WTC11 (cell line): ENCODE measurements around the gene NLGN1. TPM values are rescaled to one million over a fixed set of nuclear protein-coding genes. Genes with fewer than 3 reads are reported as not detected.

Experiments
- ATAC-seq: fragments of 200-7000 bp; cut with Tn5 transposase; 2 replicates; pipeline ENCODE4 v1.10.0; 2021; ENCODE audit warnings: mild to moderate bottlenecking, moderate library complexity
- CTCF ChIA-PET: fragments of 300-600 bp; sonication (Branson Sonifier 250); formaldehyde crosslinking; loops from one replicate; lab custom pipeline; 2021; ENCODE audit warnings: antibody characterized with exemption; lab: Charles Lee
- POLR2A ChIA-PET: fragments of 350-600 bp; sonication (Branson Sonifier 250); formaldehyde crosslinking; loops from one replicate; lab custom pipeline; 2021; ENCODE audit warnings: antibody characterized with exemption; lab: Charles Lee
- DNase-seq: peaks from one replicate; pipeline ENCODE4 v3.0.0; 2021; ENCODE audit warnings: low spot score
- H3K27ac Mint-ChIP-seq: 2 replicates; pipeline ENCODE4 v1.8.0; 2021; ENCODE audit warnings: mixed read lengths
- H3K27me3 Mint-ChIP-seq: 2 replicates; pipeline ENCODE4 v1.8.0; 2021; ENCODE audit warnings: low read depth, mild to moderate bottlenecking, moderate library complexity, mixed read lengths
- H3K36me3 Mint-ChIP-seq: 2 replicates; pipeline ENCODE4 v1.8.0; 2021; ENCODE audit warnings: mixed read lengths
- H3K4me1 Mint-ChIP-seq: 2 replicates; pipeline ENCODE4 v1.8.0; 2022; ENCODE audit warnings: mixed read lengths
- H3K4me3 Mint-ChIP-seq: 2 replicates; pipeline ENCODE4 v1.8.0; 2021; ENCODE audit warnings: mild to moderate bottlenecking, moderate library complexity, mixed read lengths
- H3K9me3 Mint-ChIP-seq: 2 replicates; pipeline ENCODE4 v1.8.0; 2021; ENCODE audit warnings: mixed read lengths
- CREB1 ChIP-seq: sonication (generic); formaldehyde crosslinking; IDR thresholded peaks from 2 replicates; pipeline ENCODE4 v1.8.0; 2023; ENCODE audit warnings: mild to moderate bottlenecking, missing genetic modification reagents
- EMX1 ChIP-seq: fragments of 250-450 bp; sonication (Bioruptor Pico); IDR thresholded peaks from 2 replicates; pipeline ENCODE4 v1.8.0; 2021; ENCODE audit warnings: mild to moderate bottlenecking
- FOXJ3 ChIP-seq: sonication (generic); formaldehyde crosslinking; IDR thresholded peaks from 2 replicates; pipeline ENCODE4 v1.9.0; 2021; ENCODE audit warnings: missing genetic modification reagents, mild to moderate bottlenecking, borderline replicate concordance
- FOXP1 ChIP-seq: sonication (generic); formaldehyde crosslinking; IDR thresholded peaks from 2 replicates; pipeline ENCODE4 v1.8.0; 2022; ENCODE audit warnings: missing genetic modification reagents, mild to moderate bottlenecking, moderate library complexity, borderline replicate concordance
- GRHL2 ChIP-seq: fragments of 250-450 bp; sonication (Bioruptor Pico); IDR thresholded peaks from 2 replicates; pipeline ENCODE4 v1.8.0; 2022; ENCODE audit warnings: mild to moderate bottlenecking, moderate library complexity; ENCODE audit not compliant: insufficient replicate concordance, severe bottlenecking
- HMGA2 ChIP-seq: fragments of 250-450 bp; sonication (Bioruptor Pico); IDR thresholded peaks from 2 replicates; pipeline ENCODE4 v1.4.0; 2021; ENCODE audit warnings: mild to moderate bottlenecking, moderate library complexity
- KAT7 ChIP-seq: sonication (generic); formaldehyde crosslinking; IDR thresholded peaks from 2 replicates; pipeline ENCODE4 v1.8.1; 2023; ENCODE audit warnings: missing genetic modification reagents, mild to moderate bottlenecking, borderline replicate concordance
- NFATC4 ChIP-seq: fragments of 250-450 bp; sonication (Bioruptor Pico); IDR thresholded peaks from 2 replicates; pipeline ENCODE4 v1.9.0; 2021; ENCODE audit warnings: mild to moderate bottlenecking
- RELA ChIP-seq: sonication (generic); formaldehyde crosslinking; IDR thresholded peaks from 2 replicates; pipeline ENCODE4 v1.8.1; 2022; ENCODE audit warnings: missing genetic modification reagents, mild to moderate bottlenecking, borderline replicate concordance
- SMAD3 ChIP-seq: sonication (generic); formaldehyde crosslinking; IDR thresholded peaks from 2 replicates; pipeline ENCODE4 v1.8.0; 2022; ENCODE audit warnings: missing genetic modification reagents, mild to moderate bottlenecking, borderline replicate concordance
- SMAD4 ChIP-seq: sonication (generic); formaldehyde crosslinking; IDR thresholded peaks from 2 replicates; pipeline ENCODE4 v1.8.0; 2022; ENCODE audit warnings: mild to moderate bottlenecking, missing genetic modification reagents
- total RNA-seq: library from RNA; stranded (reverse); gene quantifications from 3 replicates; pipeline ENCODE4 v1.2.3, GENCODE V29; 2021
- TF ChIP-seq, protein P1 (sequence below): fragments of 250-450 bp; sonication (Bioruptor Pico); IDR thresholded peaks from 2 replicates; pipeline ENCODE4 v1.9.0; 2021; ENCODE audit warnings: mild to moderate bottlenecking
- TF ChIP-seq, protein P2 (sequence below): sonication (generic); formaldehyde crosslinking; IDR thresholded peaks from 2 replicates; pipeline ENCODE4 v1.8.1; 2023; ENCODE audit warnings: mild to moderate bottlenecking, missing genetic modification reagents
- TF ChIP-seq, protein P3 (sequence below): sonication (generic); formaldehyde crosslinking; IDR thresholded peaks from 2 replicates; pipeline ENCODE4 v1.8.1; 2023; ENCODE audit warnings: mild to moderate bottlenecking, moderate library complexity, missing genetic modification reagents
- TF ChIP-seq, protein P4 (sequence below): sonication (generic); formaldehyde crosslinking; IDR thresholded peaks from 2 replicates; pipeline ENCODE4 v1.8.0; 2022; ENCODE audit warnings: mild to moderate bottlenecking, missing genetic modification reagents
- TF ChIP-seq, protein P5 (sequence below): sonication (generic); formaldehyde crosslinking; IDR thresholded peaks from 2 replicates; pipeline ENCODE4 v1.8.0; 2023; ENCODE audit warnings: missing genetic modification reagents, mild to moderate bottlenecking, borderline replicate concordance

The NLGN1 gene
- total RNA-seq, 1 experiment from 2014 or later = 12.4 TPM

DNA sequence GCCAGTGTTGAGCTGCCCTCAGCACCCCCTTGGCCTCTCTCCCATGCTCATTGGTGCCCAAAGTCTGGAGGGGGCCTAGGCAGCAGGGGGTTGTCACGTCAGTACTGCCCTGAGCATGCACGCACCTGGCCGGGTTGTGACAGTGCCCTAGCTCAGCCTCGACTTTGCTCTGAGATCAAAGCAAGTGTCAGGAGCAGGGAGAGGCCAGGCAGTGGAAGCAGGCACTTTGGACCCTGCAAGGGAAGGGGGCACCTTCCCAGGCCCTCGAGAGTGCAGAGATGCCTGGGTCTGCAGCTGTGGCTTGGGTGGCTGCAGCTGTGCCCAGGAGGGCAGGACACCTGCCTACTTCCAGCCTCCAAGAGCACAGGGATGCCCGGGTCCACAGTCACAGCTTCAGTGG lies 561.3 kb downstream of the NLGN1 start (continued):
- TF ChIP-seq, protein P1, sequence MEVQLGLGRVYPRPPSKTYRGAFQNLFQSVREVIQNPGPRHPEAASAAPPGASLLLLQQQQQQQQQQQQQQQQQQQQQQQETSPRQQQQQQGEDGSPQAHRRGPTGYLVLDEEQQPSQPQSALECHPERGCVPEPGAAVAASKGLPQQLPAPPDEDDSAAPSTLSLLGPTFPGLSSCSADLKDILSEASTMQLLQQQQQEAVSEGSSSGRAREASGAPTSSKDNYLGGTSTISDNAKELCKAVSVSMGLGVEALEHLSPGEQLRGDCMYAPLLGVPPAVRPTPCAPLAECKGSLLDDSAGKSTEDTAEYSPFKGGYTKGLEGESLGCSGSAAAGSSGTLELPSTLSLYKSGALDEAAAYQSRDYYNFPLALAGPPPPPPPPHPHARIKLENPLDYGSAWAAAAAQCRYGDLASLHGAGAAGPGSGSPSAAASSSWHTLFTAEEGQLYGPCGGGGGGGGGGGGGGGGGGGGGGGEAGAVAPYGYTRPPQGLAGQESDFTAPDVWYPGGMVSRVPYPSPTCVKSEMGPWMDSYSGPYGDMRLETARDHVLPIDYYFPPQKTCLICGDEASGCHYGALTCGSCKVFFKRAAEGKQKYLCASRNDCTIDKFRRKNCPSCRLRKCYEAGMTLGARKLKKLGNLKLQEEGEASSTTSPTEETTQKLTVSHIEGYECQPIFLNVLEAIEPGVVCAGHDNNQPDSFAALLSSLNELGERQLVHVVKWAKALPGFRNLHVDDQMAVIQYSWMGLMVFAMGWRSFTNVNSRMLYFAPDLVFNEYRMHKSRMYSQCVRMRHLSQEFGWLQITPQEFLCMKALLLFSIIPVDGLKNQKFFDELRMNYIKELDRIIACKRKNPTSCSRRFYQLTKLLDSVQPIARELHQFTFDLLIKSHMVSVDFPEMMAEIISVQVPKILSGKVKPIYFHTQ = no peak
- TF ChIP-seq CREB1 = no peak
- TF ChIP-seq, protein P2, sequence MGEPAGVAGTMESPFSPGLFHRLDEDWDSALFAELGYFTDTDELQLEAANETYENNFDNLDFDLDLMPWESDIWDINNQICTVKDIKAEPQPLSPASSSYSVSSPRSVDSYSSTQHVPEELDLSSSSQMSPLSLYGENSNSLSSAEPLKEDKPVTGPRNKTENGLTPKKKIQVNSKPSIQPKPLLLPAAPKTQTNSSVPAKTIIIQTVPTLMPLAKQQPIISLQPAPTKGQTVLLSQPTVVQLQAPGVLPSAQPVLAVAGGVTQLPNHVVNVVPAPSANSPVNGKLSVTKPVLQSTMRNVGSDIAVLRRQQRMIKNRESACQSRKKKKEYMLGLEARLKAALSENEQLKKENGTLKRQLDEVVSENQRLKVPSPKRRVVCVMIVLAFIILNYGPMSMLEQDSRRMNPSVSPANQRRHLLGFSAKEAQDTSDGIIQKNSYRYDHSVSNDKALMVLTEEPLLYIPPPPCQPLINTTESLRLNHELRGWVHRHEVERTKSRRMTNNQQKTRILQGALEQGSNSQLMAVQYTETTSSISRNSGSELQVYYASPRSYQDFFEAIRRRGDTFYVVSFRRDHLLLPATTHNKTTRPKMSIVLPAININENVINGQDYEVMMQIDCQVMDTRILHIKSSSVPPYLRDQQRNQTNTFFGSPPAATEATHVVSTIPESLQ (CRISPR knock-in tag) = no peak
- no peak for TF ChIP-seq GRHL2 (CRISPR knock-in tag)
- no peak for TF ChIP-seq KAT7 (CRISPR knock-in tag)
- TF ChIP-seq FOXP1 = no peak
- TF ChIP-seq SMAD3 (CRISPR knock-in tag) = no peak
- no peak for TF ChIP-seq FOXJ3
- TF ChIP-seq RELA (CRISPR knock-in tag) = no peak
- no peak for TF ChIP-seq NFATC4 (CRISPR knock-in tag)

DNA sequence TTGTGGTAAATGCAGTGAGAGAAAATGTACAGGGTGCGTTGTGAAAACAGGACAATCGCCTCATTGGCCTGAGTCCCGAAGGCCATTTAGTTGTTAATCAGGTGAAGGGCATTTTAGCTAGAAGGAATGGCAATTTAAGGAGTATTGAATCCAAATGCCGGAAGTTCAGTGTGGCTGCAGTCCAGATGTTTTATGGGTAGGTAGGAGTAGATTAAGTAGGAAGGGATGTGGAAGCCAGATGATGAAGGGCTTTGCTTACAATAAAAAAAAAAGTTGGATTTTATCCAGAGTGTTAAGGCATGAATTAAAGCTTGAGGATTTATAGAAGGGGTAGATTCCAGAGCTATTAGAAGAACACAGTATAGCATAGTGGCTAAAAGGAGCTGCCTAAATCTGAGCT lies 572.7 kb downstream of the NLGN1 start:
- DNase-seq = no peak
- H3K36me3 Mint-ChIP-seq = no peaks in the 10 kb centered on the region
- H3K4me1 Mint-ChIP-seq = peaks cover 6% of the 10 kb centered on the region; the same call in 1 of the 2 replicates
- ChIA-PET POLR2A (interaction anchor here (0.6 kb wide), 1 partner anchor 52 kb away, joined by 7 read pairs; no protein-coding TSS in a partner anchor), CTCF (no interaction called here)
- no peak for ATAC-seq
- TF ChIP-seq, protein P3, sequence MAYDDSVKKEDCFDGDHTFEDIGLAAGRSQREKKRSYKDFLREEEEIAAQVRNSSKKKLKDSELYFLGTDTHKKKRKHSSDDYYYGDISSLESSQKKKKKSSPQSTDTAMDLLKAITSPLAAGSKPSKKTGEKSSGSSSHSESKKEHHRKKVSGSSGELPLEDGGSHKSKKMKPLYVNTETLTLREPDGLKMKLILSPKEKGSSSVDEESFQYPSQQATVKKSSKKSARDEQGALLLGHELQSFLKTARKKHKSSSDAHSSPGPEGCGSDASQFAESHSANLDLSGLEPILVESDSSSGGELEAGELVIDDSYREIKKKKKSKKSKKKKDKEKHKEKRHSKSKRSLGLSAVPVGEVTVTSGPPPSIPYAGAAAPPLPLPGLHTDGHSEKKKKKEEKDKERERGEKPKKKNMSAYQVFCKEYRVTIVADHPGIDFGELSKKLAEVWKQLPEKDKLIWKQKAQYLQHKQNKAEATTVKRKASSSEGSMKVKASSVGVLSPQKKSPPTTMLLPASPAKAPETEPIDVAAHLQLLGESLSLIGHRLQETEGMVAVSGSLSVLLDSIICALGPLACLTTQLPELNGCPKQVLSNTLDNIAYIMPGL (CRISPR knock-in tag) = no peak
- TF ChIP-seq EMX1 = no peak
- TF ChIP-seq HMGA2 (CRISPR knock-in tag) = no peak
- TF ChIP-seq, protein P1 = no peak
- no peak for TF ChIP-seq SMAD4 (CRISPR knock-in tag)
- TF ChIP-seq FOXP1 = no peak
- no peaks in the 10 kb centered on the region for H3K9me3 Mint-ChIP-seq
- H3K27me3 Mint-ChIP-seq = no peaks in the 10 kb centered on the region
- H3K27ac Mint-ChIP-seq = no peak overlapping the region
- H3K4me3 Mint-ChIP-seq = no peak overlapping the region

DNA sequence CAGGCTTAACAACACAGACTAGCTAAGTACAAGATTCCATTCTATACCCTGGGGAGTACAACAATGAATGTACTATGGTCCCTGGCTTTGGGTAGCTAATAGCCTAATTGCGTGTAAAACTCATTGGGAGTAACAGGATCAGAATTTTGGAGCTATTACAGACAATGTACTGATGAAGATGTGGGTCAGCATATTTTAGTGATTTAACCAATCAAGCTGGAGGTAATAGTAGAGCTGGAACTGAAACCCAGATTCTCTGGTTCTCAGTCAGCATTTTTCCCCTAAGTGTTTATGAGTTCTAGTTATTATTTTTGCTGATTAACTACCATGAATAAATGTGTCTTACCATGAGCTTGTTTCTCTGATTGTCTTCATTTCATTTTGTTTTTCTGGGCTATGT lies 578.7 kb downstream of the NLGN1 start:
- Mint-ChIP-seq H3K9me3 (no peaks in the 10 kb centered on the region), H3K4me3 (no peak overlapping the region), H3K36me3 (no peaks in the 10 kb centered on the region), H3K4me1 (no peaks in the 10 kb centered on the region), H3K27me3 (no peaks in the 10 kb centered on the region), H3K27ac (no peak overlapping the region)
- ChIA-PET POLR2A (interaction anchor here (0.7 kb wide), 1 partner anchor 39 kb away, joined by 3 read pairs; no protein-coding TSS in a partner anchor), CTCF (no interaction called here)
- DNase-seq = no peak
- TF ChIP-seq NFATC4 (CRISPR knock-in tag) = no peak
- TF ChIP-seq, protein P4, sequence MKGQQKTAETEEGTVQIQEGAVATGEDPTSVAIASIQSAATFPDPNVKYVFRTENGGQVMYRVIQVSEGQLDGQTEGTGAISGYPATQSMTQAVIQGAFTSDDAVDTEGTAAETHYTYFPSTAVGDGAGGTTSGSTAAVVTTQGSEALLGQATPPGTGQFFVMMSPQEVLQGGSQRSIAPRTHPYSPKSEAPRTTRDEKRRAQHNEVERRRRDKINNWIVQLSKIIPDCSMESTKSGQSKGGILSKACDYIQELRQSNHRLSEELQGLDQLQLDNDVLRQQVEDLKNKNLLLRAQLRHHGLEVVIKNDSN = no peak
- TF ChIP-seq, protein P5, sequence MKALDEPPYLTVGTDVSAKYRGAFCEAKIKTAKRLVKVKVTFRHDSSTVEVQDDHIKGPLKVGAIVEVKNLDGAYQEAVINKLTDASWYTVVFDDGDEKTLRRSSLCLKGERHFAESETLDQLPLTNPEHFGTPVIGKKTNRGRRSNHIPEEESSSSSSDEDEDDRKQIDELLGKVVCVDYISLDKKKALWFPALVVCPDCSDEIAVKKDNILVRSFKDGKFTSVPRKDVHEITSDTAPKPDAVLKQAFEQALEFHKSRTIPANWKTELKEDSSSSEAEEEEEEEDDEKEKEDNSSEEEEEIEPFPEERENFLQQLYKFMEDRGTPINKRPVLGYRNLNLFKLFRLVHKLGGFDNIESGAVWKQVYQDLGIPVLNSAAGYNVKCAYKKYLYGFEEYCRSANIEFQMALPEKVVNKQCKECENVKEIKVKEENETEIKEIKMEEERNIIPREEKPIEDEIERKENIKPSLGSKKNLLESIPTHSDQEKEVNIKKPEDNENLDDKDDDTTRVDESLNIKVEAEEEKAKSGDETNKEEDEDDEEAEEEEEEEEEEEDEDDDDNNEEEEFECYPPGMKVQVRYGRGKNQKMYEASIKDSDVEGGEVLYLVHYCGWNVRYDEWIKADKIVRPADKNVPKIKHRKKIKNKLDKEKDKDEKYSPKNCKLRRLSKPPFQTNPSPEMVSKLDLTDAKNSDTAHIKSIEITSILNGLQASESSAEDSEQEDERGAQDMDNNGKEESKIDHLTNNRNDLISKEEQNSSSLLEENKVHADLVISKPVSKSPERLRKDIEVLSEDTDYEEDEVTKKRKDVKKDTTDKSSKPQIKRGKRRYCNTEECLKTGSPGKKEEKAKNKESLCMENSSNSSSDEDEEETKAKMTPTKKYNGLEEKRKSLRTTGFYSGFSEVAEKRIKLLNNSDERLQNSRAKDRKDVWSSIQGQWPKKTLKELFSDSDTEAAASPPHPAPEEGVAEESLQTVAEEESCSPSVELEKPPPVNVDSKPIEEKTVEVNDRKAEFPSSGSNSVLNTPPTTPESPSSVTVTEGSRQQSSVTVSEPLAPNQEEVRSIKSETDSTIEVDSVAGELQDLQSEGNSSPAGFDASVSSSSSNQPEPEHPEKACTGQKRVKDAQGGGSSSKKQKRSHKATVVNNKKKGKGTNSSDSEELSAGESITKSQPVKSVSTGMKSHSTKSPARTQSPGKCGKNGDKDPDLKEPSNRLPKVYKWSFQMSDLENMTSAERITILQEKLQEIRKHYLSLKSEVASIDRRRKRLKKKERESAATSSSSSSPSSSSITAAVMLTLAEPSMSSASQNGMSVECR (CRISPR knock-in tag) = no peak
- no peak for ATAC-seq
